ENCODE data around the gene PAPPA2.

The PAPPA2 gene

GRCh38 chr1:176876966-176877515 is 414.1 kb downstream of the PAPPA2 start:
- DNase-seq = no peak

GRCh38 chr1:176877557-176877956 is 414.6 kb downstream of the PAPPA2 start:
- no peak for DNase-seq

DNA sequence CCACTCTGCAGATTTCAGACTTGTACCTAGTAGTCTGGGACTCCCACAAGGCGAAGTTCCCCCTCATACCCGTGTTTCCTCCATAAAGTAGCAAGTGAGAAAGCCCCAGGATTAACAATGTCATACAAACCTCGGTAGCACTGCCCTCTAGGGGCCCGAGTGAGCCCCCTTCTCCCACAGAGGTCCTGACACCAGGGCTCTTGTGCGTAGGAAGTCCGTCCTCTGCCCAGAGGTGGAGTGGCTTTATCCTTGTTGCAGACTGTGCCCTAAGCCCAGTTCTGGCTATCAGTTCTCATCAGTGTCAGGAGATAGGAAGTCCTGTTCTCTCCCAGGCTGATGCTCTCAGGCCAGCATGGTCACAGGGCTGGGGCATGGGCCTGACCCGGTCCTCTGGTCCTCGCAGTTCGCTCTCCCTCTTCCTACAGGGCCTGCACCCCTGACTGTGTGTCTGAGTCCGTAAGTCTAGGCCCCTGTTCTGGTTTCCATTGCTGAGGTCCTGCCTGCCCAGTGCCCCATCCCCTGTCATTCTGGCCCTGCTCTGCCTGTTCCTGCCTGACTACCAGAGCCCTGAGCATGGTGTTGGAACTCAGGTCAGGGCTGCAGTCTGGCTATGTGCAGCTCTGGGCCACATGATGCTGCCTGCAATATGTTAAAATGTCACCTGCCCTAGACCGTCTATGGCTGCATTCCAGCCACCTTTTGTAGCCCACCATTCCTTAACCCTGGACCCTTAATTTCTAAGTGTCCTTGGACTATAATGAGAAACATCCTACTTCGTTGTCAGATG is 416.0 kb downstream of the PAPPA2 start:
- DNase-seq = no peak

DNA sequence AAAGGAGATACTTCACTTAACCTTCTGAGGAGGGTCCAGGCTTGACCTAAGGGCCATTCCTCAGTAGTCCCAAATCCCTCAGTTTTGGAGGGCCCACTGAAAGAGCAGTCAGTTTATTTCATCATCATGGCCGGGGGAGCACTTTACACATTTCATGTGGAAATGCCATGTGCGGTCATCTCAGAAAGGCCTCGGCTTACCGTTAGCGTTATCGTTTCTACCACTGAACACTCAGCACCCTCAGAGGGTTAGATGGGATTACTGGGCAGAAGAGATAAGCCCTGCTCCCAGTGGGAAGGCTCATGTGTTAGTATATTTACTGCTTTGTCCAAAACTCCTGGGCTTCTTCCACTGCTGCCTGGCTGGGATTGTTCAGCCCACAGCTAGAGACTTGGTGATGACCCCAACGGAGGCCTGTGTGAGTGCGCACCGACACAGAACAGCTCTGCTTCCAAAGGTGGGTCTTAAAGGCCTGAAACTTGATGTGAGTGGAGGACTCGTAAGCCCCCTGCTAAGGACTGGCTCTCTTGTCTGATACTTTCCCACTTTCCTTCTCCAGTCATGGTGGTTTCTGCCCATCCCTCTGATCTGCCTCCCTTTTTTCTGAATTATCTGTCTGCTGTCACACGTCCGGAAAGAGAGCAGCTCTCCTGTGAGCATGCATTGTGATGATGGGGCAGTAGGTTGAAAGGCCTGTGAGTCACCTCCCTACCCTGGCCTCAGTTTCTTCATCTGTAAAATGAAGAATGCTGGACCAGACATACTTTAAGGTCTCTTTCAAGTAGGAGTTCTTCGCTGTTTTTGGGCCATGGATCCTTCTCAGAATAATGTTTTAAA is 417.0 kb downstream of the PAPPA2 start:
- DNase-seq = no peak

- peak; percentile 68 for DNase-seq
These were observed 418.1 kb downstream of the PAPPA2 start for GRCh38 chr1:176880955-176881595.

- no peak for DNase-seq
These were observed 421.3 kb downstream of the PAPPA2 start for GRCh38 chr1:176884286-176884685.

DNA sequence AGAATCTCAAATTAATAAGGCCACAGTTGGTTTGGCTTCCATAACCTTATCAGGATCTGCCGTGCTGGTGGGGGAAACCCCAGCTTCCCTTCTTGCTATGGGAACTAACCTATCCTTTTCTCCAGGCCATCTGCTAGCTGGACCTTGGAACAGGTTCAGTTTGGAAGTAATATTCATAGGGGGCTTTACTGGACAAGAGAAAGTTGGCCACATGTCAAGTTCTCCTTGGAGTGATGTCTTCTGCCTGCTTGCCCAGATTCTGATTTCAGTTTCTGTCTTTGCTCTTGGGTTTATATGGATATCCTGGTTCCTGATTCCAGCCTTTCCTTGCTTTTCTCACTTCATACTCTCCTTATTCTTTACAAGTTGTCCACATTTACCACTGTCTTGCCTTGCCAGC is 421.9 kb downstream of the PAPPA2 start:
- DNase-seq = no peak

DNA sequence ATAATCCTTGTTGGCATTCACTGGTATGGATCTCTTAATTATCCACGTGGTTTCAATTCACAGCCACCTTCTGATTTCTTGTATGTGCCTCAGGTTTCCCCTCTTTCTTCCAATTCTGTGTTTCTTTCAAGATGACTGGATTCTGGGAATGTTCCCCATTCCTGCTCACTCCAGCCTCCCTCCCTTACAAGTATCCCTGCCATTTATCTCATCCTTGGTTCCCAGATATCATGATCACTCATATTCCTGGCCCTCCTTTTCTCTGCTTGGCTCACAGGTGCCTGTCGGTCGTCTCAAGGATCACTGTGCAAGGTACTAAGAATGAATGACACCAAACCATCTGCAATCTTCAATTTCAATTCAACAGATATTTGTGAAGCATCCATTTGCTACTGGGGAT is 422.4 kb downstream of the PAPPA2 start:
- no peak for DNase-seq

DNA sequence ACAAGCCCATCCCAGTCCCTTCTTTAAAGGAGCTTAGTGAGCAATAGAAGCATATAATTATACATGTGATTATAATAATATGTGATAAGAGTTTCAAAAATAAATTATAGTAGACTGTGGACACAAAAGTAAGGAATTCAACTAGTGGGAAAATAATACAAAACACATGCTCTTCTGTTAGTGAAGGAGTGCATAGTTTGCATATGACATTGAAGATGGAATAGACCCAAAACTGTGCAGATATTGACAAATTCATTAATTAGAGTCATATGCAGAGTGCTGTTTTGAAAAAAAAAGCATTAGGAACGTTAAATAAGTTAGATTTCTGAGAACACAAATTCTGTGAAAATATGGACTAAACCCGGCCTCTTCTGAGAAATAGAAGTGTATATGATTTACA is 422.8 kb downstream of the PAPPA2 start:
- no peak for DNase-seq

GRCh38 chr1:176888471-176889032 is 425.6 kb downstream of the PAPPA2 start:
- DNase-seq = no peak

- no peak for DNase-seq
These were observed 430.8 kb downstream of the PAPPA2 start for GRCh38 chr1:176893625-176894352.

- no peak for DNase-seq
These were observed 431.5 kb downstream of the PAPPA2 start for GRCh38 chr1:176894450-176894849.

Measured in left hindlimb (tissue), 1 donor.